GM10266 (cell line): ENCODE results near the gene TNKS1BP1.

Source experiments
- DNase-seq: peaks from one replicate; pipeline ENCODE4 v3.0.0; 2012; ENCODE audit errors: extremely low spot score
- TF ChIP-seq, protein P1 (sequence below): IDR thresholded peaks from 2 replicates; pipeline ENCODE4 v1.5.1; 2012; ENCODE audit warnings: mild to moderate bottlenecking, low read depth; ENCODE audit not compliant: control insufficient read depth, insufficient read depth; ENCODE audit errors: missing control alignments

The TNKS1BP1 gene

GRCh38 chr11:57358991-57359390 lies 34.2 kb upstream of the TNKS1BP1 start:
- no peak for DNase-seq
- TF ChIP-seq, protein P1, sequence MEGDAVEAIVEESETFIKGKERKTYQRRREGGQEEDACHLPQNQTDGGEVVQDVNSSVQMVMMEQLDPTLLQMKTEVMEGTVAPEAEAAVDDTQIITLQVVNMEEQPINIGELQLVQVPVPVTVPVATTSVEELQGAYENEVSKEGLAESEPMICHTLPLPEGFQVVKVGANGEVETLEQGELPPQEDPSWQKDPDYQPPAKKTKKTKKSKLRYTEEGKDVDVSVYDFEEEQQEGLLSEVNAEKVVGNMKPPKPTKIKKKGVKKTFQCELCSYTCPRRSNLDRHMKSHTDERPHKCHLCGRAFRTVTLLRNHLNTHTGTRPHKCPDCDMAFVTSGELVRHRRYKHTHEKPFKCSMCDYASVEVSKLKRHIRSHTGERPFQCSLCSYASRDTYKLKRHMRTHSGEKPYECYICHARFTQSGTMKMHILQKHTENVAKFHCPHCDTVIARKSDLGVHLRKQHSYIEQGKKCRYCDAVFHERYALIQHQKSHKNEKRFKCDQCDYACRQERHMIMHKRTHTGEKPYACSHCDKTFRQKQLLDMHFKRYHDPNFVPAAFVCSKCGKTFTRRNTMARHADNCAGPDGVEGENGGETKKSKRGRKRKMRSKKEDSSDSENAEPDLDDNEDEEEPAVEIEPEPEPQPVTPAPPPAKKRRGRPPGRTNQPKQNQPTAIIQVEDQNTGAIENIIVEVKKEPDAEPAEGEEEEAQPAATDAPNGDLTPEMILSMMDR, result no peak

- DNase-seq, result no peak
- TF ChIP-seq, protein P1, result no peak
Measured at GRCh38 chr11:57358543-57358961, 33.8 kb upstream of the TNKS1BP1 start.

- TF ChIP-seq, protein P1, result no peak
- no peak for DNase-seq
Measured at GRCh38 chr11:57357856-57358255, 33.1 kb upstream of the TNKS1BP1 start.

GRCh38 chr11:57357310-57357709 lies 32.6 kb upstream of the TNKS1BP1 start:
- no peak for DNase-seq
- TF ChIP-seq, protein P1, result no peak

DNA sequence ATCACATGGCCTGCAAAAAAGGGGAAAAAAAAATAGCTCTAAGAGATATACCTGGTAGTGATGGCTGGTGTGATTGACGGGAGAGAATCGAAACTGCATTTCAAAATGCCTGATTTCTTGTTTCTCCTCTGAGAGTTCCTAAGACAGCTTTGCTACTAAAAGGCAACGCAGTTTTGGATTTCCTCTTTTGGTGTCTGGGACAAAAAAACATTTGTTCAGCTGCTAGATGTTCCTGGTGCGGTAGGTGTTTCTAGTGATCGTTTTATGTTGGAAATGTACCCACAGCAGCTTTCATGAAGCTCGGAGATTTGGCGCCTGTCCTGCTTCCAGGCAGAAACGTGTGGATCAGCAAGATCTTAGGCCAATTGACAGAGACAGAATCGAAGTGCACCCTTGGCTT lies 31.5 kb upstream of the TNKS1BP1 start:
- no peak for DNase-seq
- TF ChIP-seq, protein P1, result no peak

GRCh38 chr11:57354699-57355098 lies 29.9 kb upstream of the TNKS1BP1 start:
- DNase-seq, result no peak
- TF ChIP-seq, protein P1, result no peak

DNA sequence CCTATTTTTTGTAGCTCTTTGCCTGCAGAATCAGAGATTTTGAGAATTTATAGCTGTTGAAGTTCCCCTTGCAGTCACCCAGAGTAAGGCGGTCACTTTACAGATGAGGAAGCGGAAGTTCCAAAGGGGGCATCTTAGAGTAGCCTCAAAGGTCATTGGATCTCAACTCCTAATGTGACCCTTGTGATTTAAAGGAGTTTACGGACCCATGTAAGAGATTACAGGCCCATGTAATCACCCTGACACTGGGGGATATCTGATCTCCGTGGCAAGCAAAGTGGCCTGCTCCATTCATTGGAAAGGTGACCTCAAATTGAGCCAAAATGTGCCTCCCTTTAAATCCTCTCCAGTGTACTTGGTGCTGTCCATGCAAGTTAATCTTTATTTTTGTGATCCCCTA lies 29.1 kb upstream of the TNKS1BP1 start:
- no peak for DNase-seq
- TF ChIP-seq, protein P1, result no peak
